HFF-Myc (cell line): Measurements from ENCODE around the gene AMZ1.

Source experiments
- DNase-seq: peaks from one replicate; pipeline ENCODE4 v3.0.0-alpha.2; 2011; ENCODE audit warnings: low read depth; ENCODE audit errors: extremely low read depth
- H3K4me3 ChIP-seq: replicated peaks from 2 replicates; pipeline ENCODE4 v1.5.1; 2011; ENCODE audit warnings: low read depth, mild to moderate bottlenecking, control low read depth, low read length
- CTCF ChIP-seq: IDR thresholded peaks from 2 replicates; pipeline ENCODE4 v1.5.1; 2012; ENCODE audit warnings: mild to moderate bottlenecking, low read depth, low read length, control low read depth; ENCODE audit errors: missing control alignments

The AMZ1 gene

GRCh38 chr7:2698581-2699288 lies 10.7 kb downstream of the AMZ1 start:
- H3K4me3 ChIP-seq, result no peak overlapping the region
- no peak for TF ChIP-seq CTCF
- DNase-seq, result no peak

- DNase-seq, result no peak
- TF ChIP-seq CTCF, result no peak
- H3K4me3 ChIP-seq, result no peak overlapping the region
Observed at GRCh38 chr7:2699289-2699620, 11.3 kb downstream of the AMZ1 start.

- TF ChIP-seq CTCF, result no peak
- no peak overlapping the region for H3K4me3 ChIP-seq
- no peak for DNase-seq
Observed at GRCh38 chr7:2700141-2700850, 12.3 kb downstream of the AMZ1 start.

GRCh38 chr7:2701424-2701823 lies 13.4 kb downstream of the AMZ1 start:
- DNase-seq, result no peak

GRCh38 chr7:2701832-2702593 lies 14.0 kb downstream of the AMZ1 start:
- no peak for DNase-seq
- H3K4me3 ChIP-seq, result no peak overlapping the region
- no peak for TF ChIP-seq CTCF

More at GRCh38 chr7:2701424-2701823, 13.4 kb downstream of the AMZ1 start:
- H3K4me3 ChIP-seq, result no peak overlapping the region
- TF ChIP-seq CTCF, result no peak

- TF ChIP-seq CTCF, result no peak
- H3K4me3 ChIP-seq, result no peak overlapping the region
- DNase-seq, result no peak
Observed at GRCh38 chr7:2702594-2702957, 14.6 kb downstream of the AMZ1 start.
